Measurements from ENCODE around the gene C16orf78.
A peak's percentile ranks its signal among the peaks of the same experiment; 100 is the strongest.

Gene C16orf78

DNA sequence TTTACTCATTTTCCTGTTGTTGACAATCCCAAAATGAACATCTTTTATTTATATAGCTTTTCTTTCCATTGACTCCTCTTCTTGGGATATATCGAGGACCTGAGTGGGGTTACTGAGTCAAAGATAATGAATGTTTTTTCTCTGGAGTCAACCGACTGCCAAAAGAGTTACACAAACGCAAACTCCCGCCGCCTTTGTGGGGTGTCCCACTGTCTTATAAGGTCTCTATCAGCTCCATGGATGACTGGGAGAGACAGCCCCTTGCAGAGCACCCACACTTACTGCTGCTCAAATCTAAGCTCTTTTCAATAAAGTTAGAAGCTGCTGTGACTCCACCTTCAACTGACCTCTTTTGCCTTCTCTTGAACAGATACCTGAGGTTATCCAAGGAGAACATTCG is 25.2 kb downstream of the C16orf78 start:
- DNase-seq = no peak

DNA sequence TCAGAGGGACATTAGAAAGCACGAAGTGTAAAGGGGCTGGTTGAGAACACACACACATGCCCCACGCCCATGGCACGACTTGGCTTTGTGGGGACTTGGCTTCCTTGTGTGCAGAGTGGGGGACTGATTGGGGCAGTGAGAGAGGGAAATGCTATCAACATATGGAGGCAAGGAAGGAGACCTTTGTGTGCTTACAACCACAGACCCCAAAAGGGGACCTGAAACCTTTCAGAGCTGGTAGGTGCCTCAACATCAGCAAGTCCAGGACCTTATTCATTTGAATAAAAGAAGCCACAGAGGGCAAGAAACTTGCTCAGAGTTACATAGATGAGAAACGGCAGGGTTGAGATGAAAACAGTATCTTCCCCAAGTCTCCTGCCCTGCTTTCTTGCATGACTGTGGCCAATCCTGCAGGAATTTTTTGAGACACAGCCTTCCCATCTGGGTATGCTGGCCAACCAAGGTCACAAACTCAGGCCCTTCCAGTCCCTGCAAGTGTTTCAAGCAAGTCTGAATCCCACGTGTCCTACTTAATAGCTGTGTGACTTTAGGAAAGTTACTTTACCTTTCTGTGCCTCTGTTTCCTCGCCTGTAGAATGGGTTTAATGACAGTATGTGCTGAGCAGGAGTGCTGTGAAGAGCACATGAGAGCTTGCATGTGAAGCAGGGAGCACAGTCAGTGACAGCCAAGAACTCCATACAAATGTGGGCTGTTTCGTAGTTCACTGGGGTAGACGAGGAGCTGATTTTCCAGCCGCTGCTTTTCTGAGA is 26.2 kb downstream of the C16orf78 start:
- DNase-seq = no peak

DNA sequence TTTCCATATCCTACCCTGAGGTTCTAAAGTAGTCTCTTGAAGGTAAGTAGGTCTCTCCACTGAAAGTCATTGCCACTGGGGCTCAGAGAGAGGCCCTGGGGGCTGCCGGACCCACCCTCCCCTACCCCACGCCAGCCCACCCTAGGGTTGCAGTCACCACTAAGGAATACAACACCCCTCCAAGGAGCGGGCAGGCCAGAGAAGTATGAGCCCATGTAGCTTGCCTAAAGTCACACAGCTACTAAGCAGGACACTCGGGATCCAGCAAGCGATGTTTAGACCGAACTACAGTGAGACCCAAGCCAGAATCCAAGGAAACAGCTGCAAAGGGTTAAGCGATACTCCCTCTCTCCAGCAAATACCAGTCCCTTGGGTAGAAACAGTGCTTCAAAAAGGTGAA is 27.0 kb downstream of the C16orf78 start:
- DNase-seq = no peak

DNA sequence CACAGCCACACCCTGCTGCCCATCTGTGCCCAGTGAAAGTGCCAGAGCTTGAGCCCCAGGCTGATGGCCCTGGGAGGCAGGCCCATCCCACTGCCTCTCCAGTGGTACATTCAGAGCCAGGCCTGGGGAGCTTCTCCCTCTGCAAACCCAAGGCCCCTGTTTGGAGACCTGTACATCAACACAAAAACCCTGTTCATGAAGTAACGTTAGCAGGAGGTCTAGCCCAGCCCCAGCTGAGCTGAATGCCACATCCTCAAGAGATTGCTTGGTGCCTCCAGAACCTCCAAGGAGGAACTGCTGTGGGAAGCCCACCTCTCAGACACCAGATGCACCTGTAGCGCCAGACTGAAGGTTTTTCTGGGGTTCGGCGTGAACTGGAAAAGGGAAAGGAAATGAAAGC is 31.5 kb downstream of the C16orf78 start:
- DNase-seq = no peak

DNA sequence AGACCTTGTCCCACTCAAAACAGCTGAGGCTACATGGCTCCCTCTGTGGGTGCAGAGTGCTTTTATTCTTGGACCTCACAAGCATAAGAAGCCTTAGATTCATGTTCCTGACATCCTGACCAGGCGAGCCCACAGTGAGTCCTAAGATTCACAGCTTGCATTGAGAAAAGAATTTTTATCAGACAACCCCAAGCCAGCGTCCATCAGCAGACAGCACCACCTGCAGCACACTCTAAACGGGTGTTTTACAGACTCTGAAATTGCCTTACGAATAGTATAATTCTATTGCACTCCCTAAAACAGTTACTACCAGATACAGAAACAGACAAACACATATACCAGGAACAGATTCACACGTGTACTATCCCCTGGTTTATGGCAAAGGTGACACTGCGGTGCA is 31.9 kb downstream of the C16orf78 start:
- DNase-seq = no peak

DNA sequence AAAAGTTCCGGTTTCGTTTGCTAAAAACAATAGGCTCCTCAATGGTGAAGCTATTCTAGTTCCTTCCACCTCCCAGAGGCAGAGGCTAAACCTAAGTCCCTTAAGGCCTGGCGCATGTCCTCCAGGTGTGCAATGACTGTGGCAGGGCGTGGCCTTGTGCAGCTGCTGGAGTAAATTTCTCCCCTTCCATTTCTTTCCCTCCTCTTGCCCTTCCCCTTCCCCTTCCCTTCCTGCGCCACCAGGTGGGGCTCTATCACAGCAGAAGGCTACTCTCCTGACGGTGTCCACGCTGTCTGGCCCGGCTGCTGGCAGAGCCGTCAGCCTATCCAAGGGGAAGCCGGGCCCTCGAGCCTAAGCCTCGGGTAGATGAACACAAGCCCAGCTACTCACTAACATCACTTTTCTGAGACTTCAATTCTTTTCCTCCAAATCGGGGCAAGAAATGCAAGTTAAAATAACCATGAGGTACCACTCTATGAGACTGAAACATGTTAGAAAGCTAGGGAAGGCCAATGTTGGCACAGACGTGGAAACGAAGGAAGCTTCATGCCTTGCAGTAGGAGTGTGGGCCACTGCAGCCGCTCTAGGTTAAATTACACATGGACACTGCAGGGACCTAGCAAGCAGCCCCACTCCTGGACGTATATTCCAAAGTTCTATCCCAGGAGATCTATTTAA is 34.4 kb downstream of the C16orf78 start:
- DNase-seq = peak; percentile 32

DNA sequence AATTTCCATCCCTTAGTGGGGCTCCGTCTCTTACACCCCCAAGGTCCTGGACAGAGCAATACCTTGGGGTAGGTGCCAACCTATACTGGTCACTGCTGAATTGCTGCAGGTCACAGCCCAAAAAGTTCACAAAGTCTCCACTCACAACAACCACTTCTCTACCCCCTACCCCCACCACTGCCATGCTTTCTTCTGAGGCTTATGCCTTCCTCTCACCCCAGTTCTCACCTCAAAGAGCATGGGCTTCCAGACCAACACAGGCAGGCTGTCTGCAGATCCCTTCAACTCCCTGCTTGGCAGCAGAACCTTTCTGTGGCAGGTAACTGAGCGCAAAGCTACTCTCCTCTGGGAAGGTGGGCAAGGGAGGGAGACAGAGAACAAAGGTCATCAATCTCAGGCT is 35.5 kb downstream of the C16orf78 start:
- DNase-seq = no peak

DNA sequence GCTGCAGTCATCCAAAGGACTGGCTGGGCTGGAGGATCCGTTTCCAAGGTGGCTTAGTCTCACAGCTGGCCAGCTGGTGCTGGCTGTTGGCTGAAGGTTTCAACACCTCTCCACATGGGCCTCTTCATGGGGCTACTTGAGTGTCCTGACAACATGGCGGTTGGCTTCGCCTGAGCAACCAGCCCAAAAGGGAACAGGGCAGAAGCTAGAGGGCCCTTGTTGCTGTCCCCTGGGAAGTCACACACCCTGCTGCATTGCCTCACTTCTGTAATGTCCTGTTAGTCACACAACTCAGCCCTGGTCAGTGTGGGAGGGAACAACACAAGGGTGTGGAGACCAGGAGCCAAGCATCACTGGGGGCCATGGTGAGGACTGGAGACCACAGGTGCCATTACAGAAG is 36.6 kb downstream of the C16orf78 start:
- no peak for DNase-seq

DNA sequence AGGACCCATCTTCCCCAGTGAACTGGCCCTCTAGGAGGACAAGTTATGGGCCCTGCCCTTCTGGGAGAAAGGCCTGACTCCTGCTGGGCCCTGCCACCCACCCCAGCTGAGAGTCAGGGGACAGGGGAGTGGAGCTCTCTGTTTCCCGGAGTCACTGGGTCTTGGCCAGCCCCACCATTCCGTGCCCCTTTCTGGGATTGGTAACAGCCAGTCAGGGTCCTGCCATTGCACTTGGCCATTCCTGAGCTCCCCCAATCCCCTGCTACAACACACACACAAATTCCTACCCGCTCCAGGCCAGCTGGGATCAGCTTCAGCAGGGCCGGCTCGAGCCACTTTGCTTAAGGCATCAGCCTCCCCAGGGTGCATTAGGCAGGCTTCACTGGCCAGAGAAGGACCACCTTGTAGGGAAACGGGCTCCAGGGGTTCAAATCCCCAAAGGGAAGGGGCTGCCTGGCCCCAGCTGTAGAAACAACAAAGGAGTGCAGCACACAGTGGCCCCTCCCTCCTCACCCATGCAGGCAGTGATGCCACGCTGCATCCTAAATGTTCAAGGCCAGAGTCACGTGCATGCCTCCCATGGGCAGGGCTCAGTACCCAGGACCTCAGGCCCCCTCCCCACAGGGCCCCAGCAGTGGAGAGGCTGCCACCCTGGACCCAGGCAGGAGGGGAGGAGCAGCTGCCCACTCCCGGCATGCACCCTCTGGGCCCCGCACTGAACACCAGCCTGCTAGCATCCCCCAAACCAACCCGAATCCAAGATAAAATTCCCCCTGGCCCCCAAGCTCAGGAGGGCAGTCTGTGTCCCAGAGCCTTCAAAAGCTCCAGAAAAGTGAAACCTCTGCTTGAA is 37.7 kb downstream of the C16orf78 start:
- no peak for DNase-seq

DNA sequence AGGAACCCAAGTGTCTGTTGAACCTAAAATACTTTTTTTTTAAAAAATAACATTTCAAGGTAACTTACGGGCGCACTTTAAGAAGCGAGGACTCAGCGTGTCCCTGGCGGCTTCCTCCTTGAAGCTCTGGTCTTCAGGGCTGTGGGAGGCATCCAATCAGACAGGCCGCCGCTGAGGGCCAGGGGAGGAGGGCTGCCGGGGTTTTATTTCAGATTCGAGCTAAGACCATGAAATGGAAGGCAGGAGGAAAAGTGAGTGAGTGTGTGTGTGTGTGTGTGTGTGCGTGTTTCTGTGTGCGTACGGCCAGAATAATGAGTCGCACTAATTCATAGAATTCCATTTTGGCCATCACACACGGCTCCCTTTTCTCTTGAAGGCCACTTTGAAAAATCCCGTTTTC is 41.1 kb downstream of the C16orf78 start:
- no peak for DNase-seq

DNA sequence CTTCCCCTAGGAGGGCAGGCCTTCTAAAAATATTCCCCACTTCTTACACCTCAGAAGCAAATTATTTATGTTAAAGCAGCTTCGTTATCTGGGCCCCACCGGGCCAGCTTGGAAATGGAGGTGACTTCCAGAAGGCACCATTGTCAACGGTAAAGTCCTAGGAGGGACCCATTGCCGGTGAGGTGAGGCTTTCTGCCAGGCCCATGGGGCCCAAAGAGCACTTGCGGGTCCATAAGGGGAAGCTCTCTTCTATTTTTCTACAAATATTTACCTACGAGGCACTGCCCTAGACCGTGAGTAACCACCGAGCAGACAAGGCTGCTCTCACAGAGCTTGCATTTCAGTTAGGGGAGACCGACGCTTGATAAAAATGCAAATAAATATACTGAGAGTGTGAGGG is 41.5 kb downstream of the C16orf78 start:
- DNase-seq = no peak

DNA sequence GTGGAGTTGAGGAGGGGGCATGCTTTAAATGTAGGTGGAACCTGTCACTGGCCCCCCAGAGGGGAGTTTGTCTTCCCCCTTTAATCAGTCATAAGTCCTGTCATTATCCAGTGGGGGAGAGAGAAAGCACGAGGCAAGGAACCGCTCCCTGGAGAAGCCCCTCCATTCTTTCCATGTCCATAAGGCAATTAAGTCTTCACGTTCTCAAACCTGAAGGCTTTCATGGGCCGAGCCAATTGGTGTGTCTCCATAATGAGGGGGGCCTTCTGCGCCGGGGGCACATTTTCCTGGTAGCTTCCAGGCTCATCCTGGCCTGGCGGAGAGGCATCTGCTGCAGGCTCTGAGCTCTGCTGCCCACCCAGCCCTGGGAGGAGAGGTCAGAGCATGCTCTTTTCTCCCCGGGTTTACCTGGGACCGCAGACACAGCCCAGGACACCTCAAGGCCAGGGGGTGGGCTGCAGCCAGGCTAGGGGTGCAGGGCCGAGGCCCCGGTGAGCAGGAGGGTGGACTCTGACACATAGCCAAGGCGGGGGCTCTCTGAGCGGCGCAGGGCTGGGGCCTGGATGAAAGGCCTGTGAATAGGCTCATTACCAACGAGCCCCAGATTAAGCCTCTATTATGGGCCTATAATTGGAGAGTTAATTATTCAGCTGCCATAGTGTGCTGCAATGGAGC is 42.5 kb downstream of the C16orf78 start:
- DNase-seq = no peak

DNA sequence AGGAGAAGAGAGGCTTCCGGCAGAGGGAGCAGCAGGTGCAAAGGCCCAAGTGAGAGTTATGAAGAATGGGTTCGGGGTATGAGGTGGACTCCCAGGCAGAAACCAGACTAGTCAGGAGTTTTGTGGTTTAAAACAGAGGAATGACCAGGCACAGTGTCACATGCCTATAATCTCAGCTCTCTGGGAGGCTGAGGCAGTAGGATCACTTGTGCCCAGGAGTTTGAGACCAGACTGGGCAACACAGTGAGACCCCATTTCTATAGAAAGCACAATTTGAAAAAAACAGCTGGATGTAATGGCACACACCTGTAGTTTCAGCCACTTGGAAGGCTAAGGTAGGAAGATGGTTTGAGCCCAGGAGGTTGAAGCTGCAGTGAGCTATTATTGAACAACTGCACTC is 43.8 kb downstream of the C16orf78 start:
- DNase-seq = no peak

DNA sequence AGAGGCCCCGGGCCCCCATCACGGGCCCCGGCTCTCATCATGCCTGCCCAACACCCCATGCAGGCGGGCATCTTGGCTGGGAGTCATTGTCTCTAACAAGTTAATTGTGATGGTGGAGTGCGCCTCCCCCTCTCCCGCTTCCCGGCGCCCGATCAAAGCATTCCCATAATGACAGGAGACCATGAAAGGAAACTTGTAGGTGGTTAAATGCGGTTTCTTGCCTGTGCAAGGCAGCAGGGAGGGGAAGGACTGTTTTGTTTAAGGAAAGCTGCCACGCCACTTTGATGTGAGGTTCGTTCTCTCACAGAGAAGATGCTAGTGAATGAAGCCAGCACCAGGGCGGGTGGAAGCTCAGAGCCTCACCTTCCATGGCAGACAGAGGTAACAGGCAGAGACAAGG is 45.4 kb downstream of the C16orf78 start:
- no peak for DNase-seq

DNA sequence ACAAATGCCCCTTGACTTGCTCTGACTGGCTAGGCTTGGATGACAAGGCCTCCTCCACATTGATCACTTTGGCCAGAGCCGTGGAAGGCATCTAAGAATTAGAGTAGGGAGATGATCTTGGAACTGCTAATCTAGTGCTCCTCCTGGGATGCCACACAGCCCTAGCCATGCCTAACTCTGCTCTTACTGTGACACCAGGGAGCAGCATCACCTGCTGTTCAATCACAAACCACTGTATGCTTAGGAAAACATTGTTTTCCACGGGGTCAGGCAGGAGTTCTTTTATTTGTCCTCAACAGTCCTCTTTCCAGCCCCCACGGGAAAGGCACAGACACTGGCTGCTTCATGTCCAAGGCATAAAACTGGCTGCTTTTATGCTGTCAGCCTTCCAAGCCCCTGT is 46.3 kb downstream of the C16orf78 start:
- no peak for DNase-seq

DNA sequence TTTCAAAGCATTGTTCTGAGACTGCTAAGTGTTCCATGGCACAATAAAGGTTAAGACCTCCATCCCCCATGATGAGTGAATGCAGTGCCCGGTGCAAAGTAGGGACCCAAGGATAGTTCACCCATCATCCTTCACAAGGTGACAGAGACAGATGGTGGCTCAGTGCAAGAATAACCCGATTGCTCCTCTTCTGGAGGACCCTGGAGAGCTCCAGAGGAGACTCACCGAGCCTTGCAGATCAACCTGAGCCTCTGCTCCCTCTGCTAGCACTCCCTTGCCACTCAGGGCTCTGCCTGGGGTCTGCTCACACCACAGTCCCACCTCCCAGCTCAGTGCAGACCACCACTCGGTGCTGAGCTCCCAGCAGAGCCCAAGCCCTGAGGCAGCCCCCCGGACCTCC is 49.3 kb downstream of the C16orf78 start:
- DNase-seq = no peak

DNA sequence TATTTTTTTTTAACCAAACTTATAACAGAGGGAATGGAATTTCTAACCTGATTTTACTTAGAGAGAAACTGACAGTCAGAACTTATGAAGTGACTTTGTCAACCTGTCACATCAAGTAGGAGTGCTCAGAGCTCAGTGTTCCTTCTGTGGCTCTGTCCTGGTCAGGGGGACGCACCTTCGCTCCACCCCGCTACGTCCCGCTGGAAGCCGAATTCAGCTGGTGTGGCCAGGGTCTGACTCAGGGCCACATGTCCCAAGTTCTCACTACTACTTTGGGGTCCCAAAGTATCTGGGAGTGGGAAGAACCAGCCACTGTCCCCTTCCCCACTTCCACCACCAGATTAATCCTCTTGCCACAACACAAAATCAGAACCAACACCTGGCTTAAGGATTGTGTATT is 51.4 kb downstream of the C16orf78 start:
- DNase-seq = no peak

DNA sequence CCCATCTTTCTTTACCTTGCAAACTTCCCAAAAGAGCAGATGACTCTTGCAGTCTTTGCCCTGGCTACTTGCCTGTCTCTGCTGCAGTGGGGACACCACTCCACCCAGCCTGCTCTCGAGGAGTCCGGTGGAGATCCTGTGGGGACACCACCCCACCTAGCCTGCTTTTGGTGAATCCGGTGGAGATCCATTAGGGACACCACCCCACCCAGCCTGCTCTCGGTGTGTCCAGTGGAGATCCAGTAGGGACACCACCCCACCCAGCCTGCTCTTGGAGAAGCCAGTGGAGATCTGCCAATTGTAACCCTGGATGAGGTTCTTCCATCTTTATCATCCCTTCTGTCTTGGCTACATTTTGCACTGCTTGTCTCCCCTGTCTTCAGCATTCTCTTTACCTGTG is 54.2 kb downstream of the C16orf78 start:
- DNase-seq = no peak

DNA sequence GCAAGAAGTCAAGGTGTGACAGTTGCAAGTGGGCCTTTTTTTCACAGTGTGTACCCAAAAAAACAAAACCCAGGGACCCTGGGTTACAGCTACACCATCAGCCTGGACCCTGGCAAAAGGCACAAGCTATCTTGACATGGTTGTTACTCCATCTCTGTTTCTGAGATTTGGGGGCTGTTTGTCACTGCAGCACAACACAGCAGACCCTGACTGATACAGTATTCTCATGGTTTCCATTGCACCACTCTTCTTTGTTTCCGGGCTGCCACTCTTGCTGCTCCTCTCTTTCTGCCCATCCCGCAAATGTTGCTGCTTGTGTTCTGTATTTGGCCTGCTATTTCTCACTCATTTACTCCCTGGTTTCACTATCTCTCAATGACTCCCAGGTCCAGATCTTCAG is 55.2 kb downstream of the C16orf78 start:
- DNase-seq = no peak

DNA sequence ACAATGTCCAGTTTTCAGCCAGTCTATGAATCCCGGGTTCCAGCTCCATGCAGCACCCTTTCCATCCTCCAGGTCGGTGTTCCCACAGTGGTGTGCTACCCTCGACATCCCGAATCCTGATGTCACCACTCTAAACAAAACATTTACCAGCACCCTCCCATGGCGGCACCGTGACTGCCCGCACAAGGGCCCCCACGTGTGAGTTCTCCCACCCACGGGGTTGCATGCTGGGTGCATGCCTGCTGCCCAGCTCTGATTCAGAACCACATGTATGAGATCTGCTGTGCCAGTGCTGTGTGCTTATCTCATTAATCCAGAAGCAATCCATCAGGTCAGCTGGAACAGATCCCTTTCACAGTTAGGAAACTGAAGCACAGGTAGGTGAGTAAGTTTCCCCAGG is 57.4 kb downstream of the C16orf78 start:
- DNase-seq = no peak

DNA sequence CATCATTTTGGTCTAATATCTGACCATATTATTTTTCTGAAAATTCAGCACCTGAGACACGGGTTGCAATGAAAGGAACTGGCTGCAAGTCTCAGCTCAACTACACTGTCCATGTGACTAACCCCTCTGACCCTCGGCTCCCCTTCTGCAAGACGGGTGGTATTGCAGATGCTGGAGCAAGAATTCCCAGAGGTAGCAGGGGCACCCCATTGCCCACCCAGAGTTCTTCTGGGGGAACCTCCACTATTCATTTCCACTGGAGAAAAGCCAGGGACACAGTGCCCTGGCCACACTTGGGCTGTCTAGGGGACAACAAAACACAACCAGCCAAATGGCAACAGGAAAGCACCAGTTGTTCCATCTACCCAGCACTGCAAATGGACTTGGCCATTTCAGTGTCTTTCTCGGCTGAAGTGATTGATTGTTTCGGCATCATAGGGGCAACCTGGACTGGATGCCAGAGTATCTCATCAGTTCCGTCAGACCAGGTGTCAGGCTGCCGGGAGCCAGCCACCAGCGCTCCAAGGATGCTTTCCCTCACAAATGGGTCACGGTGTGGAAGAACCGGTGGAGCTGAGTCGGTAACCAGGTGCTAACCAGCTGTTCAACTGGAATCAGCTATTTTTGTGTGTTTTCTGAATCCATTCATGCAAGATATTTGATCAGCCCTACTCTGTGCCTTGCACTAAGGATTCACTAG is 58.1 kb downstream of the C16orf78 start:
- no peak for DNase-seq

DNA sequence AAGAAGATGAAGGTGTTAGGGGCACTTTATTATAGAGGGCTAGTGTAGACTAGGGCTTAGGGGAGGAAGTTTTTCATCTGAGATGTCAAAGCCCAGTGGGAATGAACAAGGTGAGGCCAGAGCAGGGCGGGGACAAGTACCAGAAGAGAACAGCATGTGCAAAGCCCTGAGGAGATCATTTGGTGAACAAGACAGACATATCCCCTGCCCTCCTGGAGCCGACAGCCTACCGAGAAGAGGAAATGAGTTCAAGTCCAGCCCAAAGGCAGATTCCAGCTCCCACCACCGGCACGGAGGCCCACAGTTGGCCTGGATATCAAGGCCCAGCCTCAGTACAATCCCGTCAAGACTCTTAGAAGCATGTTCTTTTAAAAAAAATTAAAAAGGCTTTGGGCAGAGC is 61.1 kb downstream of the C16orf78 start:
- DNase-seq = no peak

DNA sequence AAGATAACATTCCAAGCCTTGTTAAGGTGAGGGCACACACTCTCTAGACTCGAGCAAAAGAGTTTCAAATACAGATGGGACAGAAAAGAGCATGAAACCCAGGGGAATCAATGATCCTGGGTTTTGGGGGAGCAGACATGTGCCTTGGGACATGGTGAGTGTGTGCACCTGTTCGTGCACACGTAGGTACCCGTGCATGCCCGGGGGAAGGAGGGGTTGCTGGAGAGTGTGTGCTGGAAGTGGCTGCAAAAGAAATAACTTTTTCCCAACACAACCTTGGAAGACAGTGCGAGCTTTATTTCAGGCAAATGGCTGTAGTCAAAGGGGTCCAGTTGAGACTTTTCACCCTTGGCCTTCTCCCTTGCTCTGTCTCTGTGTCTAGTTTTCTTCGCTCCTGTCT is 62.6 kb downstream of the C16orf78 start:
- no peak for DNase-seq
